Mesenchymal stem cell (in vitro differentiated cells and primary cell): ENCODE data around the gene PCDHB16.
"Not testable (repeated sequence)": the region's sequence is repeated elsewhere in the genome, so short reads cannot be mapped to it uniquely, and the experiment has no call there.

Experiments used
- DNase-seq: peaks from one replicate; pipeline ENCODE4 v3.0.0-alpha.2; 2013
- H2AFZ ChIP-seq: one replicate; pipeline ENCODE4 v1.6.1; 2013; ENCODE audit warnings: low read depth, mild to moderate bottlenecking, control low read depth, inconsistent platforms, low read length, moderate library complexity
- H2AK5ac ChIP-seq: 2 replicates; pipeline ENCODE4 v1.6.1; 2013; ENCODE audit warnings: low read length, moderate library complexity, mild to moderate bottlenecking, inconsistent platforms; ENCODE audit not compliant: severe bottlenecking
- H2BK120ac ChIP-seq: one replicate; pipeline ENCODE4 v1.6.1; 2013; ENCODE audit warnings: low read depth, mild to moderate bottlenecking, inconsistent platforms, low read length, moderate library complexity
- H2BK12ac ChIP-seq, 2 experiments: one replicate each; pipeline ENCODE4 v1.6.1; 2013; ENCODE audit warnings: inconsistent platforms in 2 of 2, low read length in 2 of 2, mild to moderate bottlenecking in 2 of 2, moderate library complexity in 2 of 2, control low read depth in 1 of 2
- H2BK15ac ChIP-seq: one replicate; pipeline ENCODE4 v1.6.1; 2013; ENCODE audit warnings: mild to moderate bottlenecking, low read depth, inconsistent platforms; ENCODE audit not compliant: poor library complexity, severe bottlenecking
- H2BK5ac ChIP-seq: 2 replicates; pipeline ENCODE4 v1.6.1; 2013; ENCODE audit warnings: low read depth, mild to moderate bottlenecking, low read length, control low read depth, inconsistent platforms; ENCODE audit not compliant: poor library complexity, severe bottlenecking
- H3K14ac ChIP-seq, 2 experiments: one replicate each; pipeline ENCODE4 v1.6.1; 2013; ENCODE audit warnings: inconsistent platforms in 2 of 2, low read length in 2 of 2, control low read depth in 1 of 2, mild to moderate bottlenecking in 1 of 2, moderate library complexity in 1 of 2
- H3K18ac ChIP-seq, 2 experiments: one replicate each; pipeline ENCODE4 v1.6.1; 2013; ENCODE audit warnings: inconsistent platforms in 2 of 2, low read length in 2 of 2, control low read depth in 1 of 2, low read depth in 1 of 2, mild to moderate bottlenecking in 1 of 2
- H3K23ac ChIP-seq, 2 experiments: one replicate each; pipeline ENCODE4 v1.6.1; 2013; ENCODE audit warnings: inconsistent platforms in 2 of 2, low read length in 2 of 2, mild to moderate bottlenecking in 2 of 2, moderate library complexity in 2 of 2, control low read depth in 1 of 2
- H3K27ac ChIP-seq: 2 replicates; pipeline ENCODE4 v1.5.1; 2013; ENCODE audit warnings: mild to moderate bottlenecking, moderate library complexity, low read length, control low read depth, inconsistent platforms; ENCODE audit not compliant: poor library complexity, severe bottlenecking
- H3K27me3 ChIP-seq, 2 experiments: 2 replicates each; pipeline versions ENCODE4 v1.6.1 to v1.7.0; 2013; ENCODE audit warnings: low read length in 2 of 2, mild to moderate bottlenecking in 2 of 2, moderate library complexity in 2 of 2, control low read depth in 1 of 2, inconsistent platforms in 1 of 2; ENCODE audit not compliant: control insufficient read depth in 1 of 2, insufficient read depth in 1 of 2
- H3K36me3 ChIP-seq, 2 experiments: 2 replicates each; pipeline versions ENCODE4 v1.6.1 to v1.7.0; 2013; ENCODE audit warnings: low read length in 2 of 2, control low read depth in 1 of 2, inconsistent platforms in 1 of 2, low read depth in 1 of 2, mild to moderate bottlenecking in 1 of 2; ENCODE audit not compliant: insufficient read depth in 2 of 2, control insufficient read depth in 1 of 2
- H3K4ac ChIP-seq, 2 experiments: one replicate each; pipeline ENCODE4 v1.6.1; 2013; ENCODE audit warnings: inconsistent platforms in 2 of 2, low read length in 2 of 2, mild to moderate bottlenecking in 2 of 2, moderate library complexity in 2 of 2, control low read depth in 1 of 2, low read depth in 1 of 2
- H3K4me1 ChIP-seq: 2 replicates; pipeline ENCODE4 v1.6.1; 2013; ENCODE audit warnings: low read depth, low read length, control low read depth; ENCODE audit not compliant: control insufficient read depth, insufficient read depth
- H3K4me2 ChIP-seq: 2 replicates; pipeline ENCODE4 v1.6.1; 2013; ENCODE audit warnings: low read length, mild to moderate bottlenecking, inconsistent platforms; ENCODE audit not compliant: poor library complexity, severe bottlenecking
- H3K4me3 ChIP-seq, 2 experiments: 2 replicates each; pipeline versions ENCODE4 v1.5.1 to v1.7.0; 2013; ENCODE audit warnings: low read length in 2 of 2, mild to moderate bottlenecking in 2 of 2, control low read depth in 1 of 2, low read depth in 1 of 2; ENCODE audit not compliant: insufficient read depth in 1 of 2
- H3K79me1 ChIP-seq: replicated peaks from 2 replicates; pipeline ENCODE4 v1.6.1; 2013; ENCODE audit warnings: mild to moderate bottlenecking, control low read depth, low read length, inconsistent platforms; ENCODE audit not compliant: poor library complexity, severe bottlenecking
- H3K9ac ChIP-seq: 2 replicates; pipeline ENCODE4 v1.7.0; 2013; ENCODE audit warnings: mild to moderate bottlenecking, low read length, moderate library complexity
- H3K9me3 ChIP-seq: 2 replicates; pipeline ENCODE4 v1.7.0; 2013; ENCODE audit warnings: mild to moderate bottlenecking, low read length; ENCODE audit not compliant: control insufficient read depth
- H4K8ac ChIP-seq: one replicate; pipeline ENCODE4 v1.6.1; 2013; ENCODE audit warnings: inconsistent platforms, mild to moderate bottlenecking, low read length, moderate library complexity
- H4K91ac ChIP-seq: one replicate; pipeline ENCODE4 v1.6.1; 2013; ENCODE audit warnings: mild to moderate bottlenecking, low read length, inconsistent platforms
- WGBS: methylation state at CpG from one replicate; pipeline ENCODE4 v1.1.7; 2013; ENCODE audit warnings: mixed read lengths; 5-methylcytosine and 5-hydroxymethylcytosine counted together

The PCDHB16 gene

DNA sequence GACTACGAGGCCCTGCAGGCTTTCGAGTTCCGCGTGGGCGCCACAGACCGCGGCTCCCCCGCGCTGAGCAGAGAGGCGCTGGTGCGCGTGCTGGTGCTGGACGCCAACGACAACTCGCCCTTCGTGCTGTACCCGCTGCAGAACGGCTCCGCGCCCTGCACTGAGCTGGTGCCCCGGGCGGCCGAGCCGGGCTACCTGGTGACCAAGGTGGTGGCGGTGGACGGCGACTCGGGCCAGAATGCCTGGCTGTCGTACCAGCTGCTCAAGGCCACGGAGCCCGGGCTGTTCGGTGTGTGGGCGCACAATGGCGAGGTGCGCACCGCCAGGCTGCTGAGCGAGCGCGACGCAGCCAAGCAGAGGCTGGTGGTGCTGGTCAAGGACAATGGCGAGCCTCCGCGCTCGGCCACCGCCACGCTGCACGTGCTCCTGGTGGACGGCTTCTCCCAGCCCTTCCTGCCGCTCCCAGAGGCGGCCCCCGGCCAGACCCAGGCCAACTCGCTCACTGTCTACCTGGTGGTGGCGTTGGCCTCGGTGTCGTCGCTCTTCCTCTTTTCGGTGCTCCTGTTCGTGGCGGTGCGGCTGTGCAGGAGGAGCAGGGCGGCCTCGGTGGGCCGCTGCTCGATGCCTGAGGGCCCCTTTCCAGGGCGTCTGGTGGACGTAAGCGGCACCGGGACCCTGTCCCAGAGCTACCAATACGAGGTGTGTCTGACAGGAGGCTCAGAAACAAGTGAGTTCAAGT lies 2.1 kb downstream of the PCDHB16 start:
- not testable (repeated sequence) for H2BK15ac ChIP-seq, H3K27me3 ChIP-seq, H3K4ac ChIP-seq, H2AK5ac ChIP-seq, H3K27ac ChIP-seq, H3K4me2 ChIP-seq, H3K23ac ChIP-seq, H3K9ac ChIP-seq, H3K14ac ChIP-seq, H3K79me1 ChIP-seq, H3K4me3 ChIP-seq, H2BK120ac ChIP-seq, H2BK5ac ChIP-seq, H3K18ac ChIP-seq, H3K4me1 ChIP-seq, H2BK12ac ChIP-seq, H2AFZ ChIP-seq, H4K8ac ChIP-seq, H3K36me3 ChIP-seq, H4K91ac ChIP-seq, DNase-seq
- peaks cover 40% of the 10 kb centered on the region for H3K9me3 ChIP-seq
- 96% methylated on average over 21 of the region's 69 CpGs for WGBS

DNA sequence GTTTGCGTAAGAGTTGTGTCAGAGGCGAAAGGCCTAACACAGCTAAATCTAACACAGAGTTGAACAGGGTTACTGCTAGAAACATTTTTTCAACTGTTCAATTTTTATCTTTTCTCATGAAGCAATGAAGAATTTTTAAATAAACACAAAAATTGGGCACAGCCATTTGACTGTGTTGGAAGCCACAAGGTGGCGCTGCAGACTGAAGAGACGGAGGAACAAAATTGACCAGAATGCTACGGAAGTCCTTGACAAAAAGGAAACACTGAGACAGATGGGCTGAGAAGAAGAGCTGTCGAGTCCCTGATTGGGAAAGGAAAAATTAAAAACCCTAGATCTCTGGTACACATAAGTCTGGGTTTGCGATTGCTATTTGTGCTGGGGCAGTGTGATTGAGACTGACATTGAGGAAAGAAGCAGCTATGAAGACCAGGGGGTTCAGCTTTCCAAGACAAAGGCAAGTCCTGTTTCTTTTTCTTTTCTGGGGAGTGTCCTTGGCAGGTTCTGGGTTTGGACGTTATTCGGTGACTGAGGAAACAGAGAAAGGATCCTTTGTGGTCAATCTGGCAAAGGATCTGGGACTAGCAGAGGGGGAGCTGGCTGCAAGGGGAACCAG lies 4.8 kb downstream of the PCDHB16 start, which contains the start of gene PCDHB9:
Gene PCDHB9 (plus strand): TSS at position 265 of the 616 bp plus-strand sequence. CDS start 158 bp downstream, at position 423.
- Histone ChIP-seq H3K23ac (no peak within 1 kb of the TSS), H2BK5ac (no peak within 1 kb of the TSS), H3K4me3 (peak within 1 kb of the TSS in 1 of 2 experiments; percentile 51), H3K4me2 (no peak within 1 kb of the TSS), H3K36me3 (no peaks in the 10 kb centered on the region), H2BK12ac (no peak within 1 kb of the TSS), H2AFZ (no peak within 1 kb of the TSS), H3K4me1 (no peaks in the 10 kb centered on the region), H4K8ac (no peak within 1 kb of the TSS), H2AK5ac (no peak within 1 kb of the TSS), H3K18ac (no peak within 1 kb of the TSS), H3K9ac (no peak within 1 kb of the TSS), H2BK15ac (no peak within 1 kb of the TSS), H2BK120ac (no peak within 1 kb of the TSS), H3K14ac (no peak within 1 kb of the TSS), H3K79me1 (no peaks in the 10 kb centered on the region), H3K4ac (no peak within 1 kb of the TSS), H3K9me3 (peaks cover 45% of the 10 kb centered on the region), H3K27me3 (no peaks in the 10 kb centered on the region), H3K27ac (no peak within 1 kb of the TSS), H4K91ac (no peak within 1 kb of the TSS)
- 49% methylated on average over 6 of the region's 9 CpGs for WGBS
- DNase-seq = peak; percentile 32

DNA sequence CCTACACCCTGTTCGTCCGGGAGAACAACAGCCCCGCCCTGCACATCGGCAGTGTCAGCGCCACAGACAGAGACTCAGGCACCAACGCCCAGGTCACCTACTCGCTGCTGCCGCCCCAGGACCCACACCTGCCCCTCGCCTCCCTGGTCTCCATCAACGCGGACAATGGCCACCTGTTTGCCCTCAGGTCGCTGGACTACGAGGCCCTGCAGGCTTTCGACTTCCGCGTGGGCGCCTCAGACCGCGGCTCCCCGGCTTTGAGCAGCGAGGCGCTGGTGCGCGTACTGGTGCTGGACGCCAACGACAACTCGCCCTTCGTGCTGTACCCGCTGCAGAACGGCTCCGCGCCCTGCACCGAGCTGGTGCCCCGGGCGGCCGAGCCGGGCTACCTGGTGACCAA lies 6.5 kb downstream of the PCDHB16 start:
- not testable (repeated sequence) for H3K4me3 ChIP-seq, H2AK5ac ChIP-seq, H3K27ac ChIP-seq, H2BK120ac ChIP-seq, H2BK5ac ChIP-seq, H3K36me3 ChIP-seq, H3K18ac ChIP-seq, H3K9ac ChIP-seq, H4K91ac ChIP-seq, H3K14ac ChIP-seq, H3K4me2 ChIP-seq, H2BK12ac ChIP-seq, H3K27me3 ChIP-seq, H3K23ac ChIP-seq, H3K4ac ChIP-seq, H3K4me1 ChIP-seq, DNase-seq, H2BK15ac ChIP-seq, H2AFZ ChIP-seq, H4K8ac ChIP-seq, H3K79me1 ChIP-seq
- whole genome bisulfite sequencing = 91% methylated on average over 6 of the region's 37 CpGs
- H3K9me3 ChIP-seq = peaks cover 43% of the 10 kb centered on the region

DNA sequence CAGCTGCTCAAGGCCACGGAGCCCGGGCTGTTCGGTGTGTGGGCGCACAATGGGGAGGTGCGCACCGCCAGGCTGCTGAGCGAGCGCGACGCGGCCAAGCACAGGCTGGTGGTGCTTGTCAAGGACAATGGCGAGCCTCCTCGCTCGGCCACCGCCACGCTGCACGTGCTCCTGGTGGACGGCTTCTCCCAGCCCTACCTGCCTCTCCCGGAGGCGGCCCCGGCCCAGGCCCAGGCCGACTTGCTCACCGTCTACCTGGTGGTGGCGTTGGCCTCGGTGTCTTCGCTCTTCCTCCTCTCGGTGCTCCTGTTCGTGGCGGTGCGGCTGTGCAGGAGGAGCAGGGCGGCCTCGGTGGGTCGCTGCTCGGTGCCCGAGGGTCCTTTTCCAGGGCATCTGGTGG lies 6.9 kb downstream of the PCDHB16 start:
- not testable (repeated sequence) for H2BK120ac ChIP-seq, H2BK5ac ChIP-seq, H2AFZ ChIP-seq, H3K27me3 ChIP-seq, H3K23ac ChIP-seq, H3K4me3 ChIP-seq, H3K4me2 ChIP-seq, H3K36me3 ChIP-seq, H3K79me1 ChIP-seq, H4K91ac ChIP-seq, H2AK5ac ChIP-seq, H2BK15ac ChIP-seq, H4K8ac ChIP-seq, H3K9ac ChIP-seq, H3K14ac ChIP-seq, H3K4ac ChIP-seq, H2BK12ac ChIP-seq, DNase-seq, H3K27ac ChIP-seq, H3K4me1 ChIP-seq, H3K18ac ChIP-seq
- WGBS = 100% methylated on average over 5 of the region's 35 CpGs
- H3K9me3 ChIP-seq = peaks cover 43% of the 10 kb centered on the region
